ENCODE data around the gene GABRB2.
"Not testable (repeated sequence)": the region's sequence is repeated elsewhere in the genome, so short reads cannot be mapped to it uniquely, and the experiment has no call there.

Gene GABRB2

GRCh38 chr5:161295721-161296250 is 250.7 kb downstream of the GABRB2 start:
- no peak for DNase-seq

GRCh38 chr5:161288071-161288470 is 258.5 kb downstream of the GABRB2 start:
- no peak for DNase-seq

- no peak for DNase-seq
Observed at GRCh38 chr5:161287436-161287835, 259.1 kb downstream of the GABRB2 start.

GRCh38 chr5:161286066-161286655 is 260.4 kb downstream of the GABRB2 start:
- DNase-seq = no peak

- no peak for DNase-seq
Observed at GRCh38 chr5:161284445-161284844, 262.1 kb downstream of the GABRB2 start.

- DNase-seq = no peak
Observed at GRCh38 chr5:161283296-161283695, 263.2 kb downstream of the GABRB2 start.

- no peak for DNase-seq
Observed at GRCh38 chr5:161278739-161279660, 267.5 kb downstream of the GABRB2 start.

GRCh38 chr5:161277011-161277410 is 269.5 kb downstream of the GABRB2 start:
- DNase-seq = no peak

GRCh38 chr5:161274951-161275350 is 271.6 kb downstream of the GABRB2 start:
- no peak for DNase-seq

GRCh38 chr5:161273410-161273809 is 273.1 kb downstream of the GABRB2 start:
- no peak for DNase-seq

- no peak for DNase-seq
Observed at GRCh38 chr5:161271816-161272215, 274.7 kb downstream of the GABRB2 start.

GRCh38 chr5:161269125-161269524 is 277.4 kb downstream of the GABRB2 start:
- no peak for DNase-seq

- no peak for DNase-seq
Observed at GRCh38 chr5:161266954-161267353, 279.6 kb downstream of the GABRB2 start.

- no peak for DNase-seq
Observed at GRCh38 chr5:161265006-161265405, 281.5 kb downstream of the GABRB2 start.

GRCh38 chr5:161263191-161263590 is 283.3 kb downstream of the GABRB2 start:
- DNase-seq = no peak

GRCh38 chr5:161261668-161262323 is 284.7 kb downstream of the GABRB2 start:
- no peak for DNase-seq

- DNase-seq = no peak
Observed at GRCh38 chr5:161258438-161258837, 288.1 kb downstream of the GABRB2 start.

- DNase-seq = no peak
Observed at GRCh38 chr5:161256957-161257356, 289.6 kb downstream of the GABRB2 start.

GRCh38 chr5:161252955-161253354 is 293.6 kb downstream of the GABRB2 start:
- DNase-seq = not testable (repeated sequence)

GRCh38 chr5:161246749-161247148 is 299.8 kb downstream of the GABRB2 start:
- no peak for DNase-seq

GRCh38 chr5:161245846-161246245 is 300.7 kb downstream of the GABRB2 start:
- DNase-seq = not testable (repeated sequence)
